Smooth muscle cell (in vitro differentiated cells): Measurements from ENCODE around the gene CTDSP1. TPM values are rescaled to one million over a fixed set of nuclear protein-coding genes. Genes with fewer than 3 reads are reported as not detected.

Experiments used
- DNase-seq: peaks from one replicate; lab custom pipeline; 2025; ENCODE audit not compliant: unreplicated experiment; lab: John Stamatoyannopoulos, UW
- H2AFZ ChIP-seq: fragments of 200-600 bp; sonication (generic); 2 replicates; pipeline ENCODE4 v1.6.0; 2016; ENCODE audit warnings: antibody characterized with exemption, low read depth, mild to moderate bottlenecking
- H3F3A ChIP-seq: fragments of 200-600 bp; sonication (generic); 2 replicates; pipeline ENCODE4 v1.6.0; 2017; ENCODE audit warnings: antibody characterized with exemption, low read depth
- H3K27ac ChIP-seq: fragments of 200-600 bp; sonication (generic); 2 replicates; pipeline ENCODE4 v1.5.1; 2016; ENCODE audit warnings: low read depth, mild to moderate bottlenecking
- H3K27me3 ChIP-seq: fragments of 200-600 bp; sonication (generic); 2 replicates; pipeline ENCODE4 v1.6.1; 2016; ENCODE audit warnings: low read depth, mild to moderate bottlenecking
- H3K36me3 ChIP-seq: fragments of 200-600 bp; sonication (generic); 2 replicates; pipeline ENCODE4 v1.5.1; 2016; ENCODE audit warnings: low read depth
- H3K4me1 ChIP-seq: fragments of 200-600 bp; sonication (generic); 2 replicates; pipeline ENCODE4 v1.5.1; 2016; ENCODE audit warnings: low read depth
- H3K4me2 ChIP-seq: fragments of 200-600 bp; sonication (generic); 2 replicates; pipeline ENCODE4 v1.6.0; 2016; ENCODE audit warnings: mild to moderate bottlenecking
- H3K4me3 ChIP-seq: fragments of 200-600 bp; sonication (generic); 2 replicates; pipeline ENCODE4 v1.5.1; 2016; ENCODE audit warnings: mild to moderate bottlenecking
- H3K79me2 ChIP-seq: fragments of 200-600 bp; sonication (generic); 2 replicates; pipeline ENCODE4 v1.6.0; 2016; ENCODE audit warnings: low read depth, mild to moderate bottlenecking
- H3K9ac ChIP-seq: fragments of 200-600 bp; sonication (generic); 2 replicates; pipeline ENCODE4 v1.6.0; 2016; ENCODE audit warnings: low read depth
- H3K9me3 ChIP-seq: fragments of 200-600 bp; sonication (generic); replicated peaks from 2 replicates; pipeline ENCODE4 v1.5.1; 2016; ENCODE audit warnings: low read depth
- H4K20me1 ChIP-seq: fragments of 200-600 bp; sonication (generic); 2 replicates; pipeline ENCODE4 v1.6.0; 2016; ENCODE audit warnings: low read depth
- CTCF ChIP-seq: fragments of 200-600 bp; sonication (generic); IDR thresholded peaks from 2 replicates; pipeline ENCODE4 v1.5.1; 2017; ENCODE audit warnings: borderline replicate concordance, mild to moderate bottlenecking, antibody characterized with exemption; ENCODE audit not compliant: insufficient read depth, poor library complexity, severe bottlenecking
- WGBS: methylation state at CpG from one replicate; pipeline ENCODE4 v1.1.7; 2016; ENCODE audit warnings: low lambda C conversion rate; 5-methylcytosine and 5-hydroxymethylcytosine counted together
- polyA plus RNA-seq: library from polyadenylated mRNA; unstranded; fragments of >200 nt; fragmentation: Nextera tagmentation; extraction: Ambion mirVana; gene quantifications from 2 replicates; pipeline ENCODE4 v1.2.1, GENCODE V29; 2016
- total RNA-seq: library from RNA; depleted of rRNA; stranded (reverse); fragments of >200 nt; gene quantifications from 2 replicates; pipeline ENCODE4 v1.2.3, GENCODE V29; 2014

CTDSP1 gene
- total and polyA plus RNA-seq, 2 experiments from 2014 or later, result 18.7 to 62.5 TPM

DNA sequence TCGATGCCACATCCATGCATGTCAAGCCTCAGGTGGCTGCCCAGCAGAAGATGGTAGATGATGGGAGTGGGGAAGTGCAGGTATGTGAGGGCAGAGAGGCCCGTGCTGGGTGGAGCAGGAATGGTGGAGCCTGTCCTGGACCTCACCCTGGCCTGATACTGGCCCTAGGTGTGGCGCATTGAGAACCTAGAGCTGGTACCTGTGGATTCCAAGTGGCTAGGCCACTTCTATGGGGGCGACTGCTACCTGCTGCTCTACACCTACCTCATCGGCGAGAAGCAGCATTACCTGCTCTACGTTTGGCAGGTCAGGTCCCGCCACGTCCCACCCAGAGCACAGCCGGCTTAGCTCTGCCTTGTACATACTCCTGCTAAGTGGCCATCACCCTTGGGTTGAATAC lies 32.2 kb downstream of the CTDSP1 start:
- no peak overlapping the region for H3K27ac ChIP-seq
- no peak overlapping the region for H3K9ac ChIP-seq
- no peaks in the 10 kb centered on the region for H3K9me3 ChIP-seq
- H2AFZ ChIP-seq, result no peak overlapping the region
- H3F3A ChIP-seq, result no peaks in the 10 kb centered on the region
- H3K36me3 ChIP-seq, result no peaks in the 10 kb centered on the region
- no peaks in the 10 kb centered on the region for H3K27me3 ChIP-seq
- no peaks in the 10 kb centered on the region for H3K4me1 ChIP-seq
- no peak for DNase-seq
- H3K4me3 ChIP-seq, result no peak overlapping the region
- no peaks in the 10 kb centered on the region for H3K79me2 ChIP-seq
- 93% methylated on average over 10 of the region's 10 CpGs for WGBS
- no peak for TF ChIP-seq CTCF
- no peak overlapping the region for H3K4me2 ChIP-seq
- H4K20me1 ChIP-seq, result no peaks in the 10 kb centered on the region

GRCh38 chr2:218432676-218433365 lies 33.2 kb downstream of the CTDSP1 start:
- no peak for DNase-seq
- H4K20me1 ChIP-seq, result no peaks in the 10 kb centered on the region
- H3K79me2 ChIP-seq, result no peaks in the 10 kb centered on the region
- no peaks in the 10 kb centered on the region for H3K27me3 ChIP-seq
- H3K4me3 ChIP-seq, result no peak overlapping the region
- no peak for TF ChIP-seq CTCF
- no peak overlapping the region for H3K4me2 ChIP-seq
- no peaks in the 10 kb centered on the region for H3K36me3 ChIP-seq
- H3K9ac ChIP-seq, result no peak overlapping the region
- H2AFZ ChIP-seq, result no peak overlapping the region
- no peak overlapping the region for H3K27ac ChIP-seq
- WGBS, result 93% methylated on average over 8 of the region's 8 CpGs
- H3K4me1 ChIP-seq, result no peaks in the 10 kb centered on the region
- no peaks in the 10 kb centered on the region for H3K9me3 ChIP-seq
- H3F3A ChIP-seq, result no peaks in the 10 kb centered on the region

- 96% methylated on average over 9 of the region's 9 CpGs for WGBS
- no peak overlapping the region for H2AFZ ChIP-seq
These were observed 34.8 kb downstream of the CTDSP1 start for GRCh38 chr2:218434456-218434855.

More at GRCh38 chr2:218434456-218434855, 34.8 kb downstream of the CTDSP1 start:
- no peaks in the 10 kb centered on the region for H3K4me1 ChIP-seq
- no peaks in the 10 kb centered on the region for H3K27me3 ChIP-seq
- TF ChIP-seq CTCF, result no peak
- H3K27ac ChIP-seq, result no peak overlapping the region
- H3K4me3 ChIP-seq, result no peak overlapping the region
- no peaks in the 10 kb centered on the region for H3F3A ChIP-seq
- H3K79me2 ChIP-seq, result no peaks in the 10 kb centered on the region
- no peaks in the 10 kb centered on the region for H4K20me1 ChIP-seq
- H3K9ac ChIP-seq, result no peak overlapping the region
- no peak for DNase-seq
- no peak overlapping the region for H3K4me2 ChIP-seq
- no peaks in the 10 kb centered on the region for H3K36me3 ChIP-seq
- no peaks in the 10 kb centered on the region for H3K9me3 ChIP-seq
